Measurements from ENCODE around the gene TRMO.

DNA sequence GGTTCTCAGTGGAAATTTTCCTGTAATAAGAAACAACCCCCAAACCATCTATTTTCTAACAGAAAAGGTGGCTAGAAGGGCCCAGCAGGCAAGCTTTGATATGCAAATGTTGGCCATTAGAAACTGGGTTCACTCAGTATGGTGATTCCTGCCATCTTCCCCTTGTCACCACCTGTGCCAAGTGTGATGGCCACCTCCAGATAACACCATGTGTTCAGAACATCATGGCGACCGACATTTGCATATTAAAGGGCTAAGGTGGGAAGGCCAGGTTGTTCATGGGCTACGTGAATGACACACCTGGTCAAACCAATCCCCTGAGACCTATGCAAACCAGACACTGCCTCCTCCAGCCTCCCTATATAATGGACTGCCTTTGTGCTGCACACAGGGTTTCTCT, 48.9 kb downstream of the TRMO start:
- no peak for TF ChIP-seq ZNF114 (CRISPR knock-in tag; IDR thresholded peaks at IDR 0.05)
- TF ChIP-seq NANOG (IDR thresholded peaks at IDR 0.05; ENCODE audit: borderline replicate concordance): 0 out of 2 replicates have a peak, but pooled peaks have one; percentile 19
- TF ChIP-seq EZH2 (IDR thresholded peaks at IDR 0.05; ENCODE audit: low read depth, unreplicated experiment): no peak
- TF ChIP-seq, protein P1, sequence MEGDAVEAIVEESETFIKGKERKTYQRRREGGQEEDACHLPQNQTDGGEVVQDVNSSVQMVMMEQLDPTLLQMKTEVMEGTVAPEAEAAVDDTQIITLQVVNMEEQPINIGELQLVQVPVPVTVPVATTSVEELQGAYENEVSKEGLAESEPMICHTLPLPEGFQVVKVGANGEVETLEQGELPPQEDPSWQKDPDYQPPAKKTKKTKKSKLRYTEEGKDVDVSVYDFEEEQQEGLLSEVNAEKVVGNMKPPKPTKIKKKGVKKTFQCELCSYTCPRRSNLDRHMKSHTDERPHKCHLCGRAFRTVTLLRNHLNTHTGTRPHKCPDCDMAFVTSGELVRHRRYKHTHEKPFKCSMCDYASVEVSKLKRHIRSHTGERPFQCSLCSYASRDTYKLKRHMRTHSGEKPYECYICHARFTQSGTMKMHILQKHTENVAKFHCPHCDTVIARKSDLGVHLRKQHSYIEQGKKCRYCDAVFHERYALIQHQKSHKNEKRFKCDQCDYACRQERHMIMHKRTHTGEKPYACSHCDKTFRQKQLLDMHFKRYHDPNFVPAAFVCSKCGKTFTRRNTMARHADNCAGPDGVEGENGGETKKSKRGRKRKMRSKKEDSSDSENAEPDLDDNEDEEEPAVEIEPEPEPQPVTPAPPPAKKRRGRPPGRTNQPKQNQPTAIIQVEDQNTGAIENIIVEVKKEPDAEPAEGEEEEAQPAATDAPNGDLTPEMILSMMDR (conservative IDR thresholded peaks at IDR 0.05; ENCODE audit: low read depth in 2 of 2): no peak
- no peak for TF ChIP-seq POLR2AphosphoS5 (IDR thresholded peaks at IDR 0.05; ENCODE audit: low read depth)
- TF ChIP-seq, protein P2, sequence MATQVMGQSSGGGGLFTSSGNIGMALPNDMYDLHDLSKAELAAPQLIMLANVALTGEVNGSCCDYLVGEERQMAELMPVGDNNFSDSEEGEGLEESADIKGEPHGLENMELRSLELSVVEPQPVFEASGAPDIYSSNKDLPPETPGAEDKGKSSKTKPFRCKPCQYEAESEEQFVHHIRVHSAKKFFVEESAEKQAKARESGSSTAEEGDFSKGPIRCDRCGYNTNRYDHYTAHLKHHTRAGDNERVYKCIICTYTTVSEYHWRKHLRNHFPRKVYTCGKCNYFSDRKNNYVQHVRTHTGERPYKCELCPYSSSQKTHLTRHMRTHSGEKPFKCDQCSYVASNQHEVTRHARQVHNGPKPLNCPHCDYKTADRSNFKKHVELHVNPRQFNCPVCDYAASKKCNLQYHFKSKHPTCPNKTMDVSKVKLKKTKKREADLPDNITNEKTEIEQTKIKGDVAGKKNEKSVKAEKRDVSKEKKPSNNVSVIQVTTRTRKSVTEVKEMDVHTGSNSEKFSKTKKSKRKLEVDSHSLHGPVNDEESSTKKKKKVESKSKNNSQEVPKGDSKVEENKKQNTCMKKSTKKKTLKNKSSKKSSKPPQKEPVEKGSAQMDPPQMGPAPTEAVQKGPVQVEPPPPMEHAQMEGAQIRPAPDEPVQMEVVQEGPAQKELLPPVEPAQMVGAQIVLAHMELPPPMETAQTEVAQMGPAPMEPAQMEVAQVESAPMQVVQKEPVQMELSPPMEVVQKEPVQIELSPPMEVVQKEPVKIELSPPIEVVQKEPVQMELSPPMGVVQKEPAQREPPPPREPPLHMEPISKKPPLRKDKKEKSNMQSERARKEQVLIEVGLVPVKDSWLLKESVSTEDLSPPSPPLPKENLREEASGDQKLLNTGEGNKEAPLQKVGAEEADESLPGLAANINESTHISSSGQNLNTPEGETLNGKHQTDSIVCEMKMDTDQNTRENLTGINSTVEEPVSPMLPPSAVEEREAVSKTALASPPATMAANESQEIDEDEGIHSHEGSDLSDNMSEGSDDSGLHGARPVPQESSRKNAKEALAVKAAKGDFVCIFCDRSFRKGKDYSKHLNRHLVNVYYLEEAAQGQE (IDR thresholded peaks at IDR 0.05; ENCODE audit: unreplicated experiment): no peak
- TF ChIP-seq JUNB (IDR thresholded peaks at IDR 0.05; ENCODE audit: unreplicated experiment): no peak
- no peak for TF ChIP-seq EZH2phosphoT487 (IDR thresholded peaks at IDR 0.05; ENCODE audit: unreplicated experiment)

Measured in GM23338 (cell line).